Measurements from ENCODE around the gene CLEC2B.

Gene CLEC2B

GRCh38 chr12:9808504-9808903, 60.6 kb downstream of the CLEC2B start:
- no peak for DNase-seq

- no peak for DNase-seq
Measured at GRCh38 chr12:9806714-9807113, 62.4 kb downstream of the CLEC2B start.

GRCh38 chr12:9805883-9806282, 63.3 kb downstream of the CLEC2B start:
- no peak for DNase-seq
